Epithelial cell of umbilical artery (primary cell): ENCODE measurements around the gene TMEM229B. TPM values are rescaled to one million over a fixed set of nuclear protein-coding genes. Genes with fewer than 3 reads are reported as not detected.

Source experiments
- total RNA-seq: library from RNA; depleted of rRNA; stranded (reverse); fragments of >200 nt; gene quantifications from 2 replicates; pipeline ENCODE4 v1.2.3, GENCODE V29; 2014

The TMEM229B gene
- under 0.01 and 0.15 TPM in 2 replicates for total RNA-seq

DNA sequence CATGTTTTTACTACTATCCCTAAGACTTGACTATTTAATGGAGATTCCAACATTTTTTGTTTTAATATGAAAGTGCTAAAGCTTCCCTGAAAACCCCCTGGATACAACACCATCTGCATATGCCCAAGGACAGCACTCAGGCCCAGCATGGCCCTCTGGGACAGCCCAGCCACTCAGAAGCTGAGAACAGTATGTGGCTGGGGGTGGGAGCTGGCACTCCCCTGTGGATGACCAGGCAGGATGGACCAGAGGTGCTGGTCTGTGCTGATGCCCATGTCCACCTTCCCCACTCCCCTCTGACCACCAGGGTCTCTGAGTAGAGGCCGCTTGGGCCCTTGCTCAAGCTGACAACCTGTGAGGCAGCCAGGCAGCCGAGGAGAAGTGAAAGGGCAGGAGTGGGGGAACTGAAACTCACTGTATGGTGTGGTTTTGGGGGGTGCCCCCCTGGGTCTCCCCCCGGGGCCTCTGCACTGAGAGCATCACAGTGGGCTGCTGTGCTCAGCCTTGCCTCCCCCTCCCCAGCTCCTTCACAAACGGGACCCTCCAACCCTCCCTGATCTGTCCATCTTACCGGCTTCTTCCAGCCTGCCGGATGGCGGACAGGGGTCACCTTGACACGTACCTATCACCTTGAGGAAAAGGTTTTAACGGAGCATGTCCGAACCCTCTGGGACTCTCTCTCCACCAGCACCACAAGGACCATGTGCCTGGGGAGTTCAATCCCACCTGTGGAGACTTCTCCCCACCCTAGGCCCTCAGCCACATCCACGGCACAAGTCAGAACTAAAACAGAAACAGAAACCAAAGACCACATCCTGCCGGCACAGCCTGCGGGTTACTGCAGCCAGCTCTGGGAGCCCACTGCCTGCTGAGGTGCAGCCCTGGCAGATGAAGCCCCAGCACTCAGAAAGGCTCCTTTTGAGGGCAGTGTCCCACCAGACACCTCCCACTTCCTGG lies at the start of gene TMEM229B:
TSS of gene TMEM229B (minus strand) at position 785 of the 957 bp plus-strand sequence. CDS start 14,798 bp downstream, outside the sequence.

DNA sequence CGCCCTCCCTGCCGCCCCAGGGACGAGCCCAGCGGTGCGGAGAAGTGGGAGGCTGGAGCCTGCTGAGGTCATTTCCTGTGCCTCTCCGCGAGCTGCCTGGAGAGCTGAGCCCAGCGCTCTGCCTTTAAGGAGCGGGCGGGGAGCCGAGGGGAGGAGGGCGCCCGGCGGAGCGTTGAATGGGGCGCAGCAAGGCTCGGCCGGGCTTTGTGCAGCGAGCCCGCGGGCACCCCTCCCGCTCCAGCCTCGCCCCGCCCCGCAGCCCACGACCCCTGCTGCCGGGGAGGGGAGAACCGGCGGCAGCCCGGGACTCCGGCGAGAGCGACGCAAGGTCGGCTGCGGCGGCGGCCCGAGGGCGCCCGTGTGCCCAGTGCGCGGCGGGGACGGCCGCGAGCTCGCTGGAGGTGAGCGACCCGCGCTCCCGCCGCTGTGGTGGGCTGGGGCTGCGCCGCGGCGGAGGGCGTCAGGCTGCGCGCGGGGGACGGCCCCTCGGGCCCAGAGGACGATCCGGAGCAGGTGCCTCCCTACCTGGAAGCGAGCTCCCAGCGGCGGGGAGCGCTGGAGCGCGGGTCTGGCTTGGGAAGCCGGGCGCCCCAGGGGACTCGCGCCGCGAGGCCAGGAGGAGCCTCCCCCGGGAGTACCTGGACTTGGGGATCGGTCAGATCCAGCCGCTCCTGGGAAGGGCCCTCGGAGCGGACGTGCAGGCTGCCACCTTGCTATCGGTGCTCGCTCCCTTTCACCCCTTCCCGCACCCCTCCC lies 44.7 kb upstream of the TMEM229B start, which contains the start of gene PLEKHH1:
TSS of gene PLEKHH1 (plus strand) at position 293 of the 756 bp plus-strand sequence. CDS start 8,578 bp downstream, outside the sequence.

Other genes with a start within 250 kb of the TMEM229B start
- gene PALS1, start 247.3 kb downstream of the TMEM229B start, total RNA-seq: 24.7 and 33.4 TPM in 2 replicates
- 110 and 116 TPM in 2 replicates for gene ATP6V1D, start 128.9 kb downstream of the TMEM229B start, total RNA-seq
- 376 and 438 TPM in 2 replicates for gene EIF2S1, start 128.4 kb downstream of the TMEM229B start, total RNA-seq
- gene PLEK2, start 76.6 kb downstream of the TMEM229B start, total RNA-seq: 14.9 and 27.0 TPM in 2 replicates
- under 0.01 TPM in 2 replicates for gene PLEKHH1, start 44.6 kb upstream of the TMEM229B start, total RNA-seq
- 12.3 TPM in 2 replicates for gene PIGH, start 111.5 kb upstream of the TMEM229B start, total RNA-seq
- gene ARG2, start 131.2 kb upstream of the TMEM229B start, total RNA-seq: 33.0 and 61.1 TPM in 2 replicates
- 46.1 and 49.8 TPM in 2 replicates for gene VTI1B, start 185.9 kb upstream of the TMEM229B start, total RNA-seq
- gene RDH11, start 207.0 kb upstream of the TMEM229B start, total RNA-seq: 130 and 149 TPM in 2 replicates
- gene RDH12, start 213.2 kb upstream of the TMEM229B start, total RNA-seq: not detected in 2 replicates